SK-N-SH (cell line): ENCODE data around the gene CNNM3.

Experiments
- CHD2 ChIP-seq: fragments of 150-350 bp; IDR thresholded peaks from 2 replicates; pipeline ENCODE4 v1.6.1; 2018; ENCODE audit warnings: low read length; ENCODE audit not compliant: partially characterized antibody
- CTCF ChIP-seq: fragments of 200-600 bp; sonication (generic); IDR thresholded peaks from 2 replicates; pipeline ENCODE4 v1.6.1; 2017; ENCODE audit warnings: antibody characterized with exemption, mild to moderate bottlenecking, moderate library complexity
- EZH2phosphoT487 ChIP-seq: fragments of 200-600 bp; sonication (generic); IDR thresholded peaks from 2 replicates; pipeline ENCODE4 v1.6.1; 2017; ENCODE audit warnings: low read depth, mixed run types, mild to moderate bottlenecking, antibody characterized with exemption, moderate library complexity, borderline replicate concordance
- GABPA ChIP-seq: IDR thresholded peaks from 2 replicates; pipeline ENCODE4 v1.4.0; 2012; ENCODE audit warnings: low read depth, mild to moderate bottlenecking
- MAX ChIP-seq: IDR thresholded peaks from 2 replicates; pipeline ENCODE4 v1.4.0; 2012; ENCODE audit warnings: low read depth
- MXI1 ChIP-seq: IDR thresholded peaks from 2 replicates; pipeline ENCODE4 v1.6.1; 2012; ENCODE audit warnings: mild to moderate bottlenecking, low read depth, low read length, improper control_type of control experiment
- POLR2AphosphoS5 ChIP-seq: IDR thresholded peaks from 2 replicates; pipeline ENCODE4 v1.6.1; 2012; ENCODE audit warnings: low read depth, low read length
- RFX5 ChIP-seq: IDR thresholded peaks from 2 replicates; pipeline ENCODE4 v1.6.1; 2012; ENCODE audit warnings: mild to moderate bottlenecking, improper control_type of control experiment, low read length
- USF1 ChIP-seq: IDR thresholded peaks from 2 replicates; pipeline ENCODE4 v1.4.0; 2012; ENCODE audit warnings: low read depth, borderline replicate concordance
- USF2 ChIP-seq: fragments of 150-350 bp; IDR thresholded peaks from 2 replicates; pipeline ENCODE4 v1.6.1; 2017; ENCODE audit warnings: antibody characterized with exemption, low read length, low read depth, borderline replicate concordance

GRCh38 chr2:96832408-96832753 is 16.3 kb downstream of the CNNM3 start:
- TF ChIP-seq GABPA (no peak), CTCF (no peak), MXI1 (no peak), USF2 (no peak), RFX5 (no peak), EZH2phosphoT487 (no peak), MAX (no peak), CHD2 (no peak), POLR2AphosphoS5 (no peak), USF1 (no peak)
